NB4 (cell line): ENCODE results near the gene SLC37A1.

Source experiments
- MYC ChIP-seq: IDR thresholded peaks from 2 replicates; pipeline ENCODE4 v1.6.1; 2011; ENCODE audit warnings: low read depth, low read length
- POLR2A ChIP-seq: IDR thresholded peaks from 2 replicates; pipeline ENCODE4 v1.6.1; 2011; ENCODE audit warnings: mild to moderate bottlenecking; ENCODE audit not compliant: insufficient read length; ENCODE audit errors: extremely low read depth
- TF ChIP-seq, protein P1 (sequence below): IDR thresholded peaks from one replicate; pipeline ENCODE4 v1.5.1; 2012; ENCODE audit warnings: low read depth, low read length

GRCh38 chr21:42475036-42475435 lies 38.6 kb upstream of the SLC37A1 start:
- TF ChIP-seq, protein P1, sequence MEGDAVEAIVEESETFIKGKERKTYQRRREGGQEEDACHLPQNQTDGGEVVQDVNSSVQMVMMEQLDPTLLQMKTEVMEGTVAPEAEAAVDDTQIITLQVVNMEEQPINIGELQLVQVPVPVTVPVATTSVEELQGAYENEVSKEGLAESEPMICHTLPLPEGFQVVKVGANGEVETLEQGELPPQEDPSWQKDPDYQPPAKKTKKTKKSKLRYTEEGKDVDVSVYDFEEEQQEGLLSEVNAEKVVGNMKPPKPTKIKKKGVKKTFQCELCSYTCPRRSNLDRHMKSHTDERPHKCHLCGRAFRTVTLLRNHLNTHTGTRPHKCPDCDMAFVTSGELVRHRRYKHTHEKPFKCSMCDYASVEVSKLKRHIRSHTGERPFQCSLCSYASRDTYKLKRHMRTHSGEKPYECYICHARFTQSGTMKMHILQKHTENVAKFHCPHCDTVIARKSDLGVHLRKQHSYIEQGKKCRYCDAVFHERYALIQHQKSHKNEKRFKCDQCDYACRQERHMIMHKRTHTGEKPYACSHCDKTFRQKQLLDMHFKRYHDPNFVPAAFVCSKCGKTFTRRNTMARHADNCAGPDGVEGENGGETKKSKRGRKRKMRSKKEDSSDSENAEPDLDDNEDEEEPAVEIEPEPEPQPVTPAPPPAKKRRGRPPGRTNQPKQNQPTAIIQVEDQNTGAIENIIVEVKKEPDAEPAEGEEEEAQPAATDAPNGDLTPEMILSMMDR: no peak
- no peak for TF ChIP-seq MYC
- no peak for TF ChIP-seq POLR2A
